Uterus (tissue), 2 donors: ENCODE results near the gene DCBLD2.

Source experiments
- POLR2A ChIP-seq, 2 donors: fragments of 450-650 bp; IDR thresholded peaks; one replicate each; pipeline ENCODE4 v1.6.1; 2016; ENCODE audit warnings: antibody characterized with exemption in 2 of 2, mild to moderate bottlenecking in 1 of 2, moderate library complexity in 1 of 2
- TF ChIP-seq, protein P1 (sequence below), 4 experiments: fragments of 200-600 bp in 2 of 4; fragments of 450-650 bp in 2 of 4; sonication (generic) in 2 of 4; IDR thresholded peaks; one replicate each; pipeline ENCODE4 v1.5.1; 2016 to 2019; ENCODE audit warnings: antibody characterized with exemption in 4 of 4, mild to moderate bottlenecking in 2 of 4, moderate library complexity in 1 of 4

DNA sequence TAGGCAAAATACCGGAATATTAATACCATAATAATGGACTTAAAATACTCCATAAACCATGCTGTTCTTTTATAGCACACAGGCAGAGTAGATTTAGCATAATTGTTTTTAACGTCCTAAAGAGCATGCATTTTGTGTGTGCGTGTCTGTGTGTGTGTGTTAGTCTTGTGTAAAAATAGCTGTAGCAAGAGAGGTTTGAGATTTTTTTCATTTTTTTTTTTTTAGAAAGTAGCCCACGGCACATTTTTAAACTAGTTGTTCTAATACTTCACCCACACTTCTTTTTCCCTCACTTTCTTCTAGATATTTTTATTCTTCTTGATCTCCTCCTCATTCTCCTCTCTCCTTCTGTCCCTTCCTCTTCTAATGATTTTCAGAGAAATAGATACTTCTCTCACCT, 145.9 kb downstream of the DCBLD2 start:
- TF ChIP-seq, protein P1, sequence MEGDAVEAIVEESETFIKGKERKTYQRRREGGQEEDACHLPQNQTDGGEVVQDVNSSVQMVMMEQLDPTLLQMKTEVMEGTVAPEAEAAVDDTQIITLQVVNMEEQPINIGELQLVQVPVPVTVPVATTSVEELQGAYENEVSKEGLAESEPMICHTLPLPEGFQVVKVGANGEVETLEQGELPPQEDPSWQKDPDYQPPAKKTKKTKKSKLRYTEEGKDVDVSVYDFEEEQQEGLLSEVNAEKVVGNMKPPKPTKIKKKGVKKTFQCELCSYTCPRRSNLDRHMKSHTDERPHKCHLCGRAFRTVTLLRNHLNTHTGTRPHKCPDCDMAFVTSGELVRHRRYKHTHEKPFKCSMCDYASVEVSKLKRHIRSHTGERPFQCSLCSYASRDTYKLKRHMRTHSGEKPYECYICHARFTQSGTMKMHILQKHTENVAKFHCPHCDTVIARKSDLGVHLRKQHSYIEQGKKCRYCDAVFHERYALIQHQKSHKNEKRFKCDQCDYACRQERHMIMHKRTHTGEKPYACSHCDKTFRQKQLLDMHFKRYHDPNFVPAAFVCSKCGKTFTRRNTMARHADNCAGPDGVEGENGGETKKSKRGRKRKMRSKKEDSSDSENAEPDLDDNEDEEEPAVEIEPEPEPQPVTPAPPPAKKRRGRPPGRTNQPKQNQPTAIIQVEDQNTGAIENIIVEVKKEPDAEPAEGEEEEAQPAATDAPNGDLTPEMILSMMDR (IDR thresholded peaks at IDR 0.05) = no peak
- TF ChIP-seq POLR2A (IDR thresholded peaks at IDR 0.05) = no peak
